Adrenal gland (tissue), 5 donors: ENCODE measurements around the gene RPL5.

Experiments used
- CTCF ChIP-seq, 6 experiments: fragments of 450-650 bp in 4 of 6; fragments of 200-600 bp in 2 of 6; sonication (generic) in 1 of 6; IDR thresholded peaks; 1 replicate in 5 of 6; 2 replicates in 1 of 6; pipeline versions ENCODE4 v1.5.1 to v1.8.0; 2016 to 2021; ENCODE audit warnings: antibody characterized with exemption in 6 of 6, mild to moderate bottlenecking in 2 of 6, moderate library complexity in 1 of 6
- POLR2A ChIP-seq, 2 donors: fragments of 450-650 bp; IDR thresholded peaks; one replicate each; pipeline ENCODE4 v1.6.1; 2017; ENCODE audit warnings: antibody characterized with exemption in 2 of 2, mild to moderate bottlenecking in 2 of 2, moderate library complexity in 1 of 2
- donor health status: DM: no; HTN: no; CAD: no.

- no peak for TF ChIP-seq CTCF (IDR thresholded peaks at IDR 0.05)
- TF ChIP-seq POLR2A (IDR thresholded peaks at IDR 0.05) = no peak
These were observed 43.1 kb downstream of the RPL5 start for GRCh38 chr1:92874987-92875386.
